NK-92 (cell line): ENCODE data around the gene P3H2.
"Not testable (repeated sequence)": the region's sequence is repeated elsewhere in the genome, so short reads cannot be mapped to it uniquely, and the experiment has no call there.

Experiments
- DNase-seq: peaks from one replicate; lab custom pipeline; 2025; ENCODE audit not compliant: unreplicated experiment; lab: John Stamatoyannopoulos, UW

P3H2 gene

GRCh38 chr3:190120269-190121060, at the start of gene P3H2:
P3H2 (minus strand) TSS chr3:190120897; CDS start chr3:190120731, 166 bp downstream.
- DNase-seq, result no peak

- DNase-seq, result no peak
Measured at GRCh38 chr3:190169877-190170276, 49.2 kb upstream of the P3H2 start.

GRCh38 chr3:190169243-190169642, 48.5 kb upstream of the P3H2 start:
- no peak for DNase-seq

GRCh38 chr3:190167936-190168680, 47.4 kb upstream of the P3H2 start:
- no peak for DNase-seq

GRCh38 chr3:190166948-190167347, 46.3 kb upstream of the P3H2 start:
- no peak for DNase-seq

- no peak for DNase-seq
Measured at GRCh38 chr3:190165253-190165652, 44.6 kb upstream of the P3H2 start.

- not testable (repeated sequence) for DNase-seq
Measured at GRCh38 chr3:190162013-190162412, 41.3 kb upstream of the P3H2 start.

GRCh38 chr3:190159902-190160435, 39.3 kb upstream of the P3H2 start:
- DNase-seq, result no peak

GRCh38 chr3:190158261-190158660, 37.6 kb upstream of the P3H2 start:
- DNase-seq, result no peak

GRCh38 chr3:190155752-190156151, 35.1 kb upstream of the P3H2 start:
- no peak for DNase-seq

GRCh38 chr3:190150681-190151080, 30.0 kb upstream of the P3H2 start:
- no peak for DNase-seq

GRCh38 chr3:190149830-190150619, 29.3 kb upstream of the P3H2 start:
- DNase-seq, result not testable (repeated sequence)

- DNase-seq, result not testable (repeated sequence)
Measured at GRCh38 chr3:190144793-190145192, 24.1 kb upstream of the P3H2 start.

GRCh38 chr3:190142041-190142440, 21.3 kb upstream of the P3H2 start:
- DNase-seq, result no peak

GRCh38 chr3:190139365-190139764, 18.7 kb upstream of the P3H2 start:
- DNase-seq, result no peak

- no peak for DNase-seq
Measured at GRCh38 chr3:190132371-190132770, 11.7 kb upstream of the P3H2 start.

GRCh38 chr3:190131329-190131728, 10.6 kb upstream of the P3H2 start:
- DNase-seq, result no peak

- DNase-seq, result no peak
Measured at GRCh38 chr3:190130696-190131095, 10.0 kb upstream of the P3H2 start.

- DNase-seq, result no peak
Measured at GRCh38 chr3:190130037-190130436, 9.3 kb upstream of the P3H2 start.

GRCh38 chr3:190127797-190128196, 7.1 kb upstream of the P3H2 start:
- DNase-seq, result no peak

GRCh38 chr3:190127195-190127594, 6.5 kb upstream of the P3H2 start:
- DNase-seq, result no peak
